Activated T-cell treated with anti-CD3 and anti-CD28 coated beads for 48 hours (primary cell): ENCODE data around the gene SLC9A9.
"Not testable (repeated sequence)": the region's sequence is repeated elsewhere in the genome, so short reads cannot be mapped to it uniquely, and the experiment has no call there.

Experiments
- DNase-seq: peaks from one replicate; pipeline ENCODE4 v3.0.0-alpha.2; 2020; ENCODE audit warnings: low read depth

SLC9A9 gene

DNA sequence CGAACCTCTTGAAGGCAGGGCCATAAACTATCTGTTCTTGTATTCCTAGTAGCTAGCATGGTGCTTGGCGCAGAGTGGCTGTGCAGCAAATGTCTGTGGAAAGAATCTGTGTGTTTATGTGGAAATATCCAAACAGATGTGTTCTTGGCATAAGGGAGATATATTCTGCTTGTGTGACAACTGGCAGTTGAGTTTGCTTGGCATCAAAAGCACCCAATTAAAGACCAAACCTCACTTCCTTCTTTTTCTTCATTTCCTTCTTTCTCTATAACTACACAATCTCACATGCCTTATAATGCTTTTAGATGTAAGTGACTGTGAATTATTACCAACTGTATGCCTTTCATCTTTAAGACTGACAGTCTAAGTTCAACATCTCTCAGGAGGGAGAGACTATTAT lies 296.5 kb downstream of the SLC9A9 start:
- DNase-seq: no peak

- DNase-seq: no peak
Observed at GRCh38 chr3:143548861-143549497, 299.3 kb downstream of the SLC9A9 start.

GRCh38 chr3:143548393-143548792 lies 299.9 kb downstream of the SLC9A9 start:
- DNase-seq: no peak

GRCh38 chr3:143538577-143538981 lies 309.7 kb downstream of the SLC9A9 start:
- no peak for DNase-seq

- DNase-seq: no peak
Observed at GRCh38 chr3:143538061-143538460, 310.2 kb downstream of the SLC9A9 start.

- no peak for DNase-seq
Observed at GRCh38 chr3:143536817-143537535, 311.3 kb downstream of the SLC9A9 start.

- no peak for DNase-seq
Observed at GRCh38 chr3:143535994-143536784, 312.1 kb downstream of the SLC9A9 start.

DNA sequence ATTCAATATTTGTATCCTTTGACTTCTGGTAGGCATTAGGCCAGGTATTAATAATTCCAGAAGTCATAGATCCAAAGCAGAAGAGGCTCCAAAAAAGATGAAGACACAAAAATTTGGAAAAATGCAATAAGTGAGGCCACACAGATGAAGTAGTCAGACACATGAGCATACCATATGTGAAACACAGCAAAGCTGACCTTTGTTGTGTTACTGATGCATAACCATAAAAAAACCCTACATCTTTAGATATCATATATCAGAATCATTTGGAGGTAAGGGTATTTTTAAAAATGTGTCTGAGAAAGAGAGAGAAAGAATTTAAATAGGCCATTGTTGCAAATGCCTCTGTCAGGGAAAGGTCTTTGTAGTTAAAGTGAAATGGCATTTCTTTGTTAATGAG lies 314.9 kb downstream of the SLC9A9 start:
- no peak for DNase-seq

GRCh38 chr3:143532091-143532490 lies 316.2 kb downstream of the SLC9A9 start:
- no peak for DNase-seq

DNA sequence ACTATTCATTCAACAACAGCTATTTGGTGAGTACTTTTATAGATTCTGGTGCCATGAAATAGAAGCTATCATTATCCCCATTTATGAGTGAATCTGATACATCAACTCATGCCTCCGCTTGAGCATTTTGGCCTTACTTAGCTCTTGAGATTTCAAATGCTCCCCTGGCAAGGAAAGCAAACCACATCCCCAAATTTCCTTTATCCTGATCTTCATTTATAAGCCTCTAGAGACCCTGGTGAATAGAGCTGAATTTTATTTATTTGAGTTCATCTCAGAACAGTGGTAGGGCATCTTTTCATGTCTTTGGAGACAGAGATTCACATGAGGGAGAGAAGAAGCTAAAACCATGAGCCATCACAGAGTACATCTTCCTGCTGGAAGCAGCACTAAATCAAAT lies 317.2 kb downstream of the SLC9A9 start:
- DNase-seq: no peak

DNA sequence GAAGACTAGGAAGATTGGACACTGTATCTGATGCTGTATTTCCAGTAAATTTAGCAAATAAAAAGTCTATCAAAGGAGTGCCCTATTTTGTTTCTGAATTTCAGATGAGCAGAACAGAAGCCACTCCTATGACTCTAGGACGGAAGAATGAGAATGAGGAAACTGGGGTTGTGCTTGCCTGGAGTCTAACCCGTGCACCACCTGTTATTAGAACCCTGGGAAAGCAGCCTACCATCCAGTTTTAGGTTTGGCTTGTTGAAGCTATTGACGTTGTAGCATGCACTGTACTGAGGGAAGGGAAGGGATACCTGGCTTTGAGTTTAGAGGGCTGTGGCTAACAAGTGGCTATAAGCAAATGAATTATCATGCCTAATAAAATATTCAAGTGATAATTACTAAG lies 318.5 kb downstream of the SLC9A9 start:
- DNase-seq: no peak

- no peak for DNase-seq
Observed at GRCh38 chr3:143529018-143529478, 319.2 kb downstream of the SLC9A9 start.

- DNase-seq: no peak
Observed at GRCh38 chr3:143526011-143526545, 322.2 kb downstream of the SLC9A9 start.

- DNase-seq: no peak
Observed at GRCh38 chr3:143525408-143525807, 322.9 kb downstream of the SLC9A9 start.

- no peak for DNase-seq
Observed at GRCh38 chr3:143521803-143522202, 326.5 kb downstream of the SLC9A9 start.

DNA sequence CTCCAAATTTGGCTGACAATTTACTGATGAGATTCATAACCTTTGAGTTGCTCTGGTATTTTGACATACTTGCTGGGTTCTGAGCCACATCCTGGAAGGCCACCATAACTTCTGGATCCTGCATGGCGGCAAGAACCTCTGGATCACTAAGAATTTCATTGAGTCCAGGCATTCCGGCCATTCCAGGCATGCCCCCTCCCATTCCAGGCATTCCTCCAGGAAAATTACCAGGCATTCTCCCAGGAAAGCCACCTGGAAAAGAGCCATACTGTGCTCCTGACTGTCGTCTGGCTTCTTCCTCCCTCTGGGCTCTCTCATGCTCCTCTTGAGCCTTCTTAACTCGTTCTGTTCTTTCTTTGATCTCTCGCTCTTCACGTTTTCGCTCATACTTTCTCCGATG lies 331.1 kb downstream of the SLC9A9 start:
- DNase-seq: not testable (repeated sequence)

GRCh38 chr3:143514874-143515273 lies 333.4 kb downstream of the SLC9A9 start:
- DNase-seq: no peak

DNA sequence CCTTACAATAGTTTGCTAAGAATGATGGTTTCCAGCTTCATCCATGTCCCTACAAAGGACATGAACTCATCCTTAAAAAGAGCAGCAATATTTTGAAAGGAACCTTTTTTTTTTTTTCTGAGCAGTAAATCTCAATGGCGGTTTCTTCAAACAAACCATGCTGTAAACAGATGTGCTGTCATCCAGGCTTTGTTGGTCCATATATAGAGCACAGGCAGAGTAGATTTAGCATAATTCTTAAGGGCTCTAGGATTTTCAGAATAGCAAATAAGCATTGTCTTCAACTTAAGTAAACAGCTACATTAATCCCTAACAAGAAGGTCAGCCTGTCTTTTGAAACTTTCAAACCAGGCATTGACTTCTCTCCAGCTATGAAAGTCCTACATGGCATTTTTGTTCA lies 334.2 kb downstream of the SLC9A9 start:
- no peak for DNase-seq

DNA sequence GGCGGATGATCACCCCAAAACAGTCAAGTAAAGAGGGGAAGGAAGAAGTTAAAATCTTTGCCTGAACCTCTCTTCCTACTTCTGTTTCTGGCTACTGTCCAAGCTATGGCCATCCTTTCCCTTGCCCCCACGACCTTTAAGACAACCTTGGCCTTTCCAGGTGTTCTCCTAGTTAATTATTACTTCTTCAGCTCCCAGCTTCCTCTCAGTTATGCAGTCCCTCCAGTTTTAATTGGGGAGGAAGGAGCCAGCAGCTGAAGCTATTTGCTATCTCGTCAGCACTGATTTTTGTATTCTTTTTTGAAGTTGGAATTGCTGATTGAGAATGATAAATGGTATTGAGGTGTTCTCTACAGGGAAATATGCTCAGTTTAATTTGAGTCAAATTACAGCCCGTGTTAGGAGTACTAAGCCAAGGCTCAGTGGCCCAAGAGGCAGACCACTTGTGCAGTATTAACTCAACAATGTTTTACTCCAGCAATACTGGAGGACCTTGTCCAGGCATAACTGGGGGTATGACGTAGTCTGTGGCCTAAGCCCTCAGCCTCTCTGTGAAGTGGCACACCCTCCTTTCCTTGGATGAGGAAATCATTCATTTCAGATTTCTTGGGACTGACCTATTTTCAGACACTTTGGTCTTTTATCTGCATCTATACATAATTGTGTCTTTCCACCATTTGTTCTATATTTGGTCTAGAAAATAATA lies 336.9 kb downstream of the SLC9A9 start:
- no peak for DNase-seq

DNA sequence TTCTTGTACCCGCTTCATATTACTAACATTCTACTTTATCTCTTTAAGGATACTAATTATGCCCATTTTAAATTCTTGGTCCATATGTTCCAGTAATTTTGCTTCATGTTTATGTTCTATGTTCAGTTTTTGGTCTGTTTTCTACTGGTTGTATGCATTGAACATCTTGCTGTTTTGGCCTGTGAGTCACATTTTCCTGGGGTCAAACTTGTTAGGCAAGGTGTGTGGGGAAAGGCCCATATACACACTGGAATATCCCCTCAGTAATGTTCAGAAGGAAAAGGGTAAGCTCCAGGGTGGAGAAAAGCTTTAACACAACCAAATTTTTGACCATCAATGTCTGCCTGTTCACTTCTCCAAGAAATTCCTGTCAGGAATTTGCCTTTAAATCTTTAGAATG lies 337.7 kb downstream of the SLC9A9 start:
- no peak for DNase-seq

DNA sequence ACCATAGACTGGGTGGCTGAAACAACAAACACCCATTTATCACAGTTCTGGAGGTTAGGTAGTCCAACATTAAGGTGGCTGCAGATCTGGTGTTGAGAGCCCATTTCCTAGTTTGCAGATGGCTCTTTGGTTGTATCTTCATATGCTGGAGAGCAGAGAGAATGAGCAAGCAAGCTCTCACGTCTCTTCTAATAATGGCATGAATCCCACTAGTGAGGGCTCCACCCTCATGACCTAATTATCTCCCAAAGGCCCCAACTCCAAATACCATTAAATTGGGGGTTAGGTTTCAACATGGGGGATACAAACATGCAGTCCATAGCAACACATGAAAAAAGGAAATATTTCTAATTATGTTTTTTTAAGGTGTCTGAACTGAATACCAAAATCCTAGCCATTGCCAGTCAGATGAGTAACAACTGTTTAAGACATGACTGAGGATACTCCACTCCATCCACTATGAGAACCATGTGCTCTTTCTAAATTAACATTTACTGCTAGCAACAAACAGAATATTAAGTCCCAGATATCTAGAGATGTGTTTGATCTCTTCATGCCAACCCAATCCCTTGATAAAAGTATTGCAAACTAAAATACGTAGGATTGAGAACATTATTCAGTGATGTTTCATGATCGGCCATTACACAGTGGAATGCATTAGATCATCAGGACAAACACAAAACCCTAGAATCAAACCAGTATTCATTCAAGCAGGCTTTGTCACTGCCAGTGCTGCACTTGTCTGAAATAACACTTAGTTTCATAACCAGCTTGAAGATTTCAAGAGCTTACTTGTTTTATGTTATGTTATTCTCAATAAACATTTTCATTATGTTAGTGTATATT lies 340.3 kb downstream of the SLC9A9 start:
- DNase-seq: no peak
